ENCODE results near the gene STAM. TPM values are rescaled to one million over a fixed set of nuclear protein-coding genes. Genes with fewer than 3 reads are reported as not detected.
A peak's percentile ranks its signal among the peaks of the same experiment; 100 is the strongest.

The STAM gene
- total RNA-seq, 2 experiments from 2014 or later, result 52.4 to 53.3 TPM

DNA sequence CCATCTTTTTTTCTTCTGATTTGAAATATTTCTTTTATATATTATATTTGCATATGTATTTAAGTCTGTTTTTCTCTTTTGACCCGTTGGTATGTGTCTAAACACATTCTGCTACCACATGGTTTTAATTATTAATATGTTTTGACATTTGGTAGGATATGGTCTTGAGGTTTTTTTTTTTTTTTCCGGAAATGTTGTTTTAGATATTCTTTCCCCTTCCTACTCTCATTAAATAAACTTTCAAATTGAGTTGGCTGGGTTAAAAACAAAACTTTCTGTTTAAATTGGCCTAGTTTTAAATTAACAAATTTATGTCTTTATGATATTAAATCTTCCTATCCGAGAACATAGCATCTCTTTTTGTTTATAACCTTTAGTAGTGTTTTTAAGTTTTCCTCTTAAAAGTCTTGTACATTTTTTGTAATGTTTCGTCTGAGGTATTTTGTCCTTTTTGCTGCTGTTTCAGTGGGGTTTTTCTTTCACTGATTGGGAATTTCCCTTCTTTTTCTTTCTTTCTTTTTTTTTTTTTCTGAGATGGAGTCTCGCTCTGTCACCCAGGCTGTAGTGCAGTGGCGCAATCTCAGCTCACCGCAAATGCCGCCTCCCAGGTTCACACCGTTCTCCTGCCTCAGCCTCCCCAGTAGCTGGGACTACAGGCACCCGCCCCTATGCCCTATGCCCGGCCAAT, 25.4 kb downstream of the STAM start:
- ATAC-seq (ENCODE audit: poor library complexity) (peak; percentile 51), DNase-seq (peak in 8 of 14 experiments; percentile 13 to 80 (median 40))
- H3K36me3 Mint-ChIP-seq (ENCODE audit: low read depth), result peaks cover 11% of the 10 kb centered on the region
- no peaks in the 10 kb centered on the region for H3K9me3 ChIP-seq (ENCODE audit: control insufficient read depth in 1 of 2, insufficient read depth in 1 of 2, low read length in 2 of 2)
- ChIA-PET POLR2A (interaction anchor here (0.6 kb wide), 1 partner anchor 52 kb away, joined by 4 read pairs; no protein-coding TSS in a partner anchor), CTCF (interaction anchor here (0.7 kb wide), 1 partner anchor 1817 kb away, joined by 3 read pairs; no protein-coding TSS in a partner anchor)
- peak overlapping the region; percentile 80 for H3K4me3 Mint-ChIP-seq
- no peaks in the 10 kb centered on the region for H3K27me3 ChIP-seq (ENCODE audit: control insufficient read depth in 1 of 2, insufficient read depth in 2 of 2, low read length in 2 of 2)
- H3K4me1 ChIP-seq (ENCODE audit: insufficient read depth, low read length), result peaks cover 5% of the 10 kb centered on the region
- intact Hi-C loops (cut with DNase I, micrococcal nuclease), result loop anchor here in 1 of 2 experiments (2.0 kb wide), 1 partner anchor 25 kb away; the partner anchor contains the start of gene STAM
- H3K9me3 Mint-ChIP-seq, result no peaks in the 10 kb centered on the region
- TF ChIP-seq, protein P1, sequence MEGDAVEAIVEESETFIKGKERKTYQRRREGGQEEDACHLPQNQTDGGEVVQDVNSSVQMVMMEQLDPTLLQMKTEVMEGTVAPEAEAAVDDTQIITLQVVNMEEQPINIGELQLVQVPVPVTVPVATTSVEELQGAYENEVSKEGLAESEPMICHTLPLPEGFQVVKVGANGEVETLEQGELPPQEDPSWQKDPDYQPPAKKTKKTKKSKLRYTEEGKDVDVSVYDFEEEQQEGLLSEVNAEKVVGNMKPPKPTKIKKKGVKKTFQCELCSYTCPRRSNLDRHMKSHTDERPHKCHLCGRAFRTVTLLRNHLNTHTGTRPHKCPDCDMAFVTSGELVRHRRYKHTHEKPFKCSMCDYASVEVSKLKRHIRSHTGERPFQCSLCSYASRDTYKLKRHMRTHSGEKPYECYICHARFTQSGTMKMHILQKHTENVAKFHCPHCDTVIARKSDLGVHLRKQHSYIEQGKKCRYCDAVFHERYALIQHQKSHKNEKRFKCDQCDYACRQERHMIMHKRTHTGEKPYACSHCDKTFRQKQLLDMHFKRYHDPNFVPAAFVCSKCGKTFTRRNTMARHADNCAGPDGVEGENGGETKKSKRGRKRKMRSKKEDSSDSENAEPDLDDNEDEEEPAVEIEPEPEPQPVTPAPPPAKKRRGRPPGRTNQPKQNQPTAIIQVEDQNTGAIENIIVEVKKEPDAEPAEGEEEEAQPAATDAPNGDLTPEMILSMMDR (IDR thresholded peaks at IDR 0.05), result no peak
- H3K27me3 Mint-ChIP-seq, result no peaks in the 10 kb centered on the region
- peaks cover 80% of the 10 kb centered on the region for H3K4me1 Mint-ChIP-seq (ENCODE audit: low read depth)
- H3K27ac Mint-ChIP-seq, result peak overlapping the region; percentile 67
- peak overlapping the region; percentile 35 for H3K4me3 ChIP-seq (ENCODE audit: low read length)
- peak overlapping the region; percentile 10 to 23 for H3K27ac ChIP-seq (ENCODE audit: low read depth in 1 of 2, low read length in 2 of 2)
- H3K36me3 ChIP-seq (ENCODE audit: insufficient read depth, low read length), result no peaks in the 10 kb centered on the region

- peaks cover 79% of the 10 kb centered on the region for H3K4me1 Mint-ChIP-seq (ENCODE audit: low read depth)
- intact Hi-C loops (cut with DNase I, micrococcal nuclease), result no loop called here
- Histone ChIP-seq H3K27me3 (ENCODE audit: control insufficient read depth in 1 of 2, insufficient read depth in 2 of 2, low read length in 2 of 2) (no peaks in the 10 kb centered on the region), H3K36me3 (ENCODE audit: insufficient read depth, low read length) (no peaks in the 10 kb centered on the region), H3K4me1 (ENCODE audit: insufficient read depth, low read length) (peaks cover 5% of the 10 kb centered on the region), H3K9me3 (ENCODE audit: control insufficient read depth in 1 of 2, insufficient read depth in 1 of 2, low read length in 2 of 2) (no peaks in the 10 kb centered on the region), H3K27ac (ENCODE audit: low read depth in 1 of 2, low read length in 2 of 2) (no peak overlapping the region), H3K4me3 (ENCODE audit: low read length) (no peak overlapping the region)
- no peak for DNase-seq
- ATAC-seq (ENCODE audit: poor library complexity), result no peak
- H3K9me3 Mint-ChIP-seq, result no peaks in the 10 kb centered on the region
- TF ChIP-seq, protein P1 (IDR thresholded peaks at IDR 0.05), result no peak
- peaks cover 17% of the 10 kb centered on the region for H3K36me3 Mint-ChIP-seq (ENCODE audit: low read depth)
- POLR2A ChIA-PET, result interaction anchor here (0.7 to 1.1 kb wide), 3 partner anchors 10 to 28 kb away, joined by 3 to 4 read pairs (median 3); partner anchors contain the start of gene STAM
- peak overlapping the region; percentile 8 for H3K4me3 Mint-ChIP-seq
- peak overlapping the region; percentile 22 for H3K27ac Mint-ChIP-seq
- CTCF ChIA-PET, result no interaction called here
- no peaks in the 10 kb centered on the region for H3K27me3 Mint-ChIP-seq
Measured at GRCh38 chr10:17671307-17671706, 27.4 kb downstream of the STAM start.

- Mint-ChIP-seq H3K4me1 (ENCODE audit: low read depth) (peaks cover 65% of the 10 kb centered on the region), H3K4me3 (no peak overlapping the region), H3K27me3 (no peaks in the 10 kb centered on the region), H3K36me3 (ENCODE audit: low read depth) (peaks cover 20% of the 10 kb centered on the region), H3K9me3 (no peaks in the 10 kb centered on the region), H3K27ac (peak overlapping the region; percentile 48)
- H3K4me1 ChIP-seq (ENCODE audit: insufficient read depth, low read length), result peaks cover 5% of the 10 kb centered on the region
- POLR2A ChIA-PET, result no interaction called here
- H3K36me3 ChIP-seq (ENCODE audit: insufficient read depth, low read length), result no peaks in the 10 kb centered on the region
- H3K27ac ChIP-seq (ENCODE audit: low read depth in 1 of 2, low read length in 2 of 2), result no peak overlapping the region
- intact Hi-C loops (cut with DNase I, micrococcal nuclease), result no loop called here
- H3K9me3 ChIP-seq (ENCODE audit: control insufficient read depth in 1 of 2, insufficient read depth in 1 of 2, low read length in 2 of 2), result no peaks in the 10 kb centered on the region
- ATAC-seq (ENCODE audit: poor library complexity) (no peak), DNase-seq (no peak)
- no peaks in the 10 kb centered on the region for H3K27me3 ChIP-seq (ENCODE audit: control insufficient read depth in 1 of 2, insufficient read depth in 2 of 2, low read length in 2 of 2)
- CTCF ChIA-PET, result interaction anchor here (1.3 kb wide), 1 partner anchor 30 kb away, joined by 6 read pairs; the partner anchor contains the start of gene STAM
- TF ChIP-seq, protein P1 (IDR thresholded peaks at IDR 0.05), result no peak
- H3K4me3 ChIP-seq (ENCODE audit: low read length), result no peak overlapping the region
Measured at GRCh38 chr10:17673471-17674061, 29.6 kb downstream of the STAM start.
